Activated gamma-delta T cell treated with Interleukin-2 at 50 U/mL for 16 hours (primary cell): ENCODE results near the gene RERG.

Experiments used
- DNase-seq: peaks from one replicate; pipeline ENCODE4 v3.0.0-alpha.2; 2020

Gene RERG

DNA sequence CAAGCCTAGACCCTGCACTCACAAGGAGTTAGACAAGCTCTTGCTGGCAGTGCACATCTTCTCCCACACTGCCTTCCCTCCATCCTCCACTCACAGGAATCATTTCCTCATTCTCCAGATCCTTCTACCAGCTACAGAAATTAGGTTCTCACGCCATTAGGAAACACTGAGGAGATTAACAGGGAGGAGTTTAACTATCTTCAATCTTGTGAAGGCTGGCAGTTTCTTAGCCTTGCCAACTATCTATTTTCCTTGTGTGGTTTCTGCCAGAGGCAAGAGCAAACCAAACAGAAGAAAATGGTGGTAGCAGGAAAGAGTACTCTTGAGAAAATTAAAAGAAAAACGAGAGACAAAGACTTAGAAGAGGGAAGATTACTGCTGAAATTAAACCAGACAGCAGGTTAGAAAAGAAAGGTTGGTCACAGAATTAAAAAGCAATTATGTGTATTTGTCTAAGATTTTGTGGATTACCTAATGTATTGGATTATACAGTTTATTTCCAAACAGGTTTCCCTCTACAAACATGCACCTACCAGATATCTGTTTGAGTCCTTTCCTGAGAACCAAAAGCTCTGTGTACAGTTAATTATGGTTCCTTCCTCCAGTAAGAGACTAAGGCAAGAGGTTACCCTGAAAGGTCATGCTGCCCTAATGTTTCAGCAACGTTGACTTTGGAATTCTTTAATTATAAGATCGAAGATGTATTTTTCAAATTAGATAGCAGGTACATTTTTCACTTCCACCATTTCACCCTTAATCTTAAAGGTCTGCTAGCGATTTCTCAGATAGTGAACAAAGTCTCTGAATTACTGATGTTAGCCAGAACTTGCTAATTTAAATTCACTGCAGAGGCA, 5.0 kb downstream of the RERG start:
- no peak for DNase-seq

DNA sequence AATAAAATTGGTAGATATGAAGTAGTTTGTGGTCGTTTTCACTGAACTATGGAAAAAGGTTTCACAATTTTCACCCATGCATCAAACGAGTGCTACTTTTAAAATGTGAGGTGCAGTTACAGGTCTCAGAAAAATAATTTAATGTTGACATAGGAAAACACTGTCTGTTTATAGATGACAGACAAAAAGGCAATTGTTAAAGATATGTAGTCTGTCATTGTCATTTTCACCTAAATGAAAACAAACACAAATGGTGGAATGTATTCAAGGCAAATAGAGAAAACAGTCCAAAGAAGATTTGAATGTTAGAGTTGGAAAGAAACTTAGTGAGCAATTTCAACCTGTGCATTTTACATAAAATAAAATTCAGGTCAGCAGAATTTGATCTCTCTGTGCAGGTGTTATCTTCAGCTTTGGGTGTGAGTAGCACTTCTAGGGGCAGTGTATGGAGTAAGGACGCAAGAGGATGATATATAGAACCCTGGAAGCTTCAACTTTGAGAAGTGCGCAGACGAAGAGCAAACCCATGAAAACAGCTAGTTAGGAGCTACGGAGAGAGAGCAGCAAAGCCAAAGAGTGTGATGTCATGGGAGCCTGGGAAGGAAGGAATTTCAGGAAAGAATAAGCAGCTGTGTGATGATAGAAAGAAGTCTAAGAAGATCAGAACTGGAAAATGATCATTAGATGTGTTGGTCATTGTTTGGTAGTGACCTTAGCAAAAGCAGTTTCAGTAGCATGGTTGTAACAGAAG, 6.2 kb downstream of the RERG start:
- no peak for DNase-seq

DNA sequence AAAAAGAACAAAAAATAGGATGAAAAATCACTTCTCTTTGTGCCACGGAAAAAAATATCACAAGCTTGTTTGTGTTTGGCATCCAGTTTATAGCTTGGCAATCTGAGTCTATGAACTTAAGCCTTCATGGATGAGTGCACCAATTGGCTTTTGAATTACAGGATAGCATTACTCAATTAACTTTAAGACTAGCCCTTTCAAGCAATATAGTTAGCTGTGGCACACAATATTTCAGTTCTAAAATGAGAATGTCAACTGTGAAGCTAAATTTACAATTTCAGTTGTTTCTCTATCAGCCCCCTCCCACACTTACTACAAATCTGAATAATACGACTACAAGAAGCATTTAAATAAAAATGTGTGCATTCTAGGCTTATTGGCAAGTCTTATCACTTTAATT, 8.3 kb downstream of the RERG start:
- DNase-seq: no peak

DNA sequence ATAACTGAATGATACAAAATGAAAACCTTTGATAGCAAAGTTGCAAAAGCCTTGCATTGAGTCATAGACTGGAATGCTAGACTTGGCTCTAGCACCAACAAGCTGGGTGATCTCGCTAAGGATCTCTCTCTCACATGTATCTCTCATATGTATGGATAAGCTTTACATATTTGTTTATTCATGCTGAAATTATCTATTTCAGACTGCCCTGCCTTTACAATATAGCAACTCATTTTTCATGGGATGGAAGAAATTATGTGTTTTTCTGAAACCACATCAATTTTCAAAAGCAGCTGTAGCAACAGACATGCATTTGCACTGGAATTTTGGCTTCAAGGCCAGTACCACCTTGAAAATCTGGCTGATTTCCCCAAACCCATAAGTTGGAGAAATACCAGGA, 11.4 kb downstream of the RERG start:
- DNase-seq: no peak

DNA sequence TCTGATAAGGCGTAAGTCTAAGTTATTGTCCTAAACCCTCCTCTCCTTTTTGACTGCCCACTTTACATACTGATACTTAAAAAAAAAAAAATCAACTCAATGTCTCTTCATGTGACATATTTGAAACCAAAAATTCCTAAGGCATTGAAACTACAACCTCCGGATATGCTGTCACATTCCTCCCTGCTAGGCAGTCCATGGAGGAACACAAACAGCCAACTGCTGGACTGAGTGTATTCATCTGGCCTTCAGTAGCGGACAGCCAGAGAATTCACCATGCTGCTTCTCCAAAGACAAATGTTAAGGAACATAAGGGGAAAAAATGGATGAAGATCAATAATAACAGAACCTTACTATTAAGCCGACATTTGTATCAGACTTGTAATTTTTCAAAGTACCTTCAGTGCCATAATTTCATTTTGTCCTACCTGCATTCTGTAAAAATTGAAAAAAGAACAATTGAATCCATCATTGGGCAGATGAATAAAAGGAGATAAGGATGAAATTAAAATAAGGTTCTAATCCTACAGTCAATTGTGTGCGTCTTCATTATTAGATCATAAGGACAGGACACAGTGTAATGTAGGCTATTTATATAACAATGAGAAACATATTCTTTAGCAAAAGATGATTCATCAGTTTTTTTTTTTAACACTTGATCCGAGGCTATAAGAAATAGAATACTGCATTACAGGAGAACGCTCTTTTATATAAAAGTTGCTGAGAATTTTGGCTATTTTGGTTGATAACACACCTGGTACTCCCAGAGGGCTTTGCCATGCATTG, 12.2 kb downstream of the RERG start:
- DNase-seq: no peak

DNA sequence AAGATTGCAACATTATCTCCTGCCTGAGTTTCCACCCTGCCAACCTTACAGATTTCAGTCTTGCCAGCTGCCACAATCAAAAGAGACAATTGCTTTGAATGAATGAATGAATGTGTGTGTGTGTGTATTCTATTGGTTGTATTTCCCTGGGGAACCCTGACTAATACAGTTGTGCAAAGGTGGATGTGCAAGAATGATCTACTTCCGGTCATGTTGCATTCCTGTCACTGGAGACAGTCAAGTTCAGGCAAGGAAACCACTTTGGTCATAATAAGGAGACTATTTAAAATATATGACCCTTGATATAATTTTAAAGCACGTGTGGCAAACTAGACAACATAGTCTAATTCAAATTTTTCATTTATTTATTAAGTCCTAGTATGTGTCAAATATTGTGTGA, 13.1 kb downstream of the RERG start:
- no peak for DNase-seq

DNA sequence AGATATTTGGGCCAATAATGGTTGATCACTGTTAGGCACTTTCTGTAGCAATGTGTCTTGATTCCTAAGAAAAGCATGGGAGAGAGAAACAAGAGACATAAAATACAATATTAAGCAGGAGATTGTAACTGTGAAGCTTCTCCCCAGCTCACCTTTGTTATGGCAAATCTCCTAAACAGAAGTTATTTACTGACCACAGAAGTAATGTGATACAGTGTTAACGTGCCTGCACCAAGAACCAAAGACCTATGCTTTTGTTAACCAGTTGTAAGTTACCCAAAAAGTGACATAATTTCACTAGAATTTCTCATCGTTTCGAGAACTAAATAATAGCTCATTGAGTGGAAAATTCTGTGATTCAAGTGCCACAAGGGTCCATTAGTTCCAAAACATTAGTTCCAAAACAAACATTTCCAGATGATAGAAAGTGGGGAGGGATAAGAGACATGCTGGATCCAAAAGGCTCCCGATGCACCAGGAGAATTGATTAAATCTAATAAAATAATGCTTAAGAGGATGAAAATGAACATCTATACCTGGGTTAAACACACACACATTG, 14.3 kb downstream of the RERG start:
- DNase-seq: no peak

DNA sequence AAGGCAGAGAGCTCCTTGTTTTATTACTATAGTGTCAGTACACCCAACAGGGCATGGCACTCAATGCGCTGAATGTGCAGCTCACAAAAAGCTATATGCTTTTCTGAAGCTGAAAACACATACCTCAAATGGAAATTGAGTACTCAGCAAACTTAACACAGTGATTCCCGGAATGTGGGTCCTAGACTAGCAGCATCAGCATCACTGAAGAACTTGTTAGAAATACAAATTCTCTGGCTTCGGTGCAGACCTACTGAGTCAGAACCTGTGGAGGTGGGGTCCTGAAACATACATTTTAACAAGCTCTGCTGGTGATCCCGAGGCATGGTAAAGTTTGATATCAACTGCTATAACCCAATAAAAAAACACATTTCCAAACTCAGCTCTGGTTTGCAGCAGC, 14.9 kb downstream of the RERG start:
- no peak for DNase-seq

DNA sequence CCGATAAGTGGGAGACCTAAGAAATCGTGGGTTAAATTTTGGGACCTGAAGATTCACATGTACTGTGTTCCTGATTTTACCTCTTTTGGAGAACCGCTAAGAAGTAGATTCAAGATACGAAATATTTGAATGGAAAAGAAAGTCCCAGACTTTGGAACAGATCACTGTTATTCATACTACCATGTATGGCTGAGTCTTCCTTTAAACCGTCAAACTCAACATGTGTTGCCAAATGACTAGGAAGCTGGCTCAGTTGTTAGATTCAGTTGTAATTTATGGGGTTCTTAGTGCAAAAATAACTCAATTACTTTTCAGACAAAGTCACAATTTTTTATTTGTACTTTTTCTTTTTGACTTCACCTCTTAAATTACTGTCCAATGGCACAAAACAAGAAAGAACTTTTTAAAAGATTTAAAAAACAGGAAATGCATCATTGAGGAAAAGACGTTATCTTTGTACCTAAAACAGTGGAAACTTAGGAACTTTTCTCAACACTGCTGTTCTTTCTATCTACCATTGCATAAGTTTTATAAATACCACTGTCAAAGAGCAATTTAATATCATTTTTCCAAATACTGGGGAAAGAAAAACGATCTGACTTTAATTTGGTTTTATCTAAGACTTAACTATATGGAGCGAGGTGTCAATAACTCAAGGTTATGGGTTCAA, 15.7 kb downstream of the RERG start:
- DNase-seq: no peak

DNA sequence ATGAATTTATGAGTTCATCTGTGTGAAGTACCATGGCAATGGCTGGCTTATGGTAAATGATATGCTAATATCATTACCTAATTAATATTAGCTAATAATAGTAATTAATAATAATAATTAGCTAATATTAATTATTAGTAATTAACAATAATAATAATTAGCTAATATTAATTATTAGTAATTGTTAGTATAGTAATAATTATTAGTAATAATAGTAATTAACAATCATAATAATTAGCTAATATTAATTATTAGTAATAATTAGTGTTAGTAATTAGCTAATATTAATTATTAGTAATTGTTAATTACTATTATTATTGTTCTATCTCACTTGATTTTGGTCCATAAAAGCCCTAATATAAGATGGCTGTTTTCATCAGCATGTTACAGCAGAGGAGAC, 19.8 kb downstream of the RERG start:
- no peak for DNase-seq

DNA sequence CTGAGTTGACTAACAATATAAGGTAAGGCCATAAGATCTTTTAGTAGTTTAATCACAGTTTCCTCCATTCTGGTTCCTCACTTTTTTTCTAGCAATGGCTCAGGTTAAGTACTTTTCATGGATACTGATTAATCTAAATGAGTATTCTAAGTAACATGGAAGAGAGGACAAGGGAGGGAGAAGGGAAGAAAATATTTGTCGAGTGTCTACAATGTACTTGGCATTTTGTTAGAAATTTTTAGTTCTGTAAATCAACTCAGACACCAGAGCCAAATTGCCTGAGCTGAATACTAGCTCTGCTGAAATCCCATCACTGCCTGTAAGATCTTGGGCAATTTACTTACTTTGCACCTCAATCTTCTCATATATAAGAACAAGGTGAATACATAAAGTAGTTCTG, 20.2 kb downstream of the RERG start:
- no peak for DNase-seq

DNA sequence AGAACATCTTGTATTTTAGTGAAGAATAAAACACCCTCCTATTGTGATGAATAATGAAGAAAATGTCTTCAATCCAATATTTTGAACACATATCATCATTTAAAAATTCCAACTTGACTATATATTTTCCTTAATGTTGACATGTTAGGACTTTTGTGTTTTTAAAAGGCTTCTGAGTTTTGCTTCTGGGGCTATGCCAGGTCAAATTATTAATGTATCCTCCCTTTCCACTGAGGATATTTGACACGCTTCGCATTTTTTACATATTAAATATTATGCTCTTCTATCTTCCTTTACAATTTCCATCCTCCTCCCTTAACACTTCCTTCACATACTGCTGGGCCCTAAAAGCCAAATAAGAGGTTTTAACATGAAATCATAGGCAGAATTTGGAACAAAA, 20.6 kb downstream of the RERG start:
- no peak for DNase-seq

DNA sequence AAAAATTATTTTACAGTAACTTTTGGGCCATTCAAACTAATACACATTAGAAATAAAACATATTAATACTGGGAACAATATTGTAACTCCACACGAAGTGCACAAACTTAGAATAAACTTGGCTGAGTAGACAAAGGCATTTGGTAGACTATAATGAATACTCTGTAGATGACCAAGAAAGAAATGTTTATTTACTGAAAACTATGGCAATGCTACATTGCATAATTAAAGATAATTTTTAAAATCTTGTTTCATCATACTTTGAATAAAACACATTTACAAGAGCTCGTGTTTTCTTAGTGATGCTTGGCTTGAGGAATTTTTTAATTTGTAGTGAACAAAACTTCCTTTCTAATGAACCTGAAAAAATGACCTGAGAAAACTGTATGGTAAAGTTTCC, 21.3 kb downstream of the RERG start:
- no peak for DNase-seq

DNA sequence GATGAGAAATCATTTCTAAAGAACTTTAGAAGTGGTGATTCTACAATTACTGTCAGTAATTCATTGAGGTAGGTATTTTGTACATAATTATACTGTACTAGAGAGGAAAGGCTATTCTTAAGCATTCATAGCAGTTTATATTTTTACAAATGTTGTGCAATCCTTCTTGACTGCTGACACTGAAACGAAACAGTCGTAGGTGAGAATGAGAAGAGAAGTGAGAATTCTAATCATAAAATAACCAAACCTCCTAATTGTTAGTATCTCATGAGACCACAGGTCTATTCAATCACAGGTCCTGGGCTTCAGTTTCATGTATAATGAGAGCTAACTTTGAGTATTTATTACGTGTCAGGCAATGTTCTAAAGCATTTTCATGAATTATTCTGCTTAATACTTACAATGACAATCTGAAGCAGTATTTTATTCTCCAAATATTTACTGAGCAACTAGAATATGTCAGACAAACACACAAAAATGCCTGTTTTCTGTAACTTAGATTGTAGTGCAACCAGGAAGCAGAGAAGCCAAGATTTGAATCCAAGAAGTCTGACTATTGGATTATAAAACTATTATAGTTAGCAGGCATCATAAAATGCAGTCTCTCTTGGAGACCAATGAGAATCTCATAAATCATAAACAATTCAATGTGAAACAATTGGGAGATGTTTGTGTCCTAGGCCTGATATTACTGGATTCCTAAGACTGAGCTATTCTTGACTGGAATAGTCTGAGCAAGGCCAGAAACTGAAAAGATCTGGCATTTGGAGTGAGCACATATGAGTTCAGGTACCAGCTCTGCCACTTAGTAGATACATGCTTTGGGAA, 24.3 kb downstream of the RERG start:
- DNase-seq: no peak

DNA sequence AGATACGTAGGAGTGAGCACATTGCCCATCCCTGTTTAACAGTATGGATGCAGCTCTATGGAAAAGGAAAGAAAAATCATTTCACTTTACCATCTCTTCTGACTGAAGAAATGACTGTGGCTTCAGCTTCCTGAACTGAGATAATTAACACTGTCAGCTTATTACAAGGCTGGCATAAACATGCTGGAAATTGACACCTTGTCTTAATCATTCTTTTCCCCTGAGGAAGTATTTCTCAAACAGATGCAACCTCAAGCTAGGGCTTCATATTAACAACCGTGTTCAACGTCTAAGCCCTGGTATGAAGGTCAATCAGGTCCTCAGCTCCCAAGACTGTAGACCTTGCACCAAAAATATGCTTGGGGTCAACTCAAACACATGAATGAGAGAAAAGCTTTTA, 25.0 kb downstream of the RERG start:
- no peak for DNase-seq

DNA sequence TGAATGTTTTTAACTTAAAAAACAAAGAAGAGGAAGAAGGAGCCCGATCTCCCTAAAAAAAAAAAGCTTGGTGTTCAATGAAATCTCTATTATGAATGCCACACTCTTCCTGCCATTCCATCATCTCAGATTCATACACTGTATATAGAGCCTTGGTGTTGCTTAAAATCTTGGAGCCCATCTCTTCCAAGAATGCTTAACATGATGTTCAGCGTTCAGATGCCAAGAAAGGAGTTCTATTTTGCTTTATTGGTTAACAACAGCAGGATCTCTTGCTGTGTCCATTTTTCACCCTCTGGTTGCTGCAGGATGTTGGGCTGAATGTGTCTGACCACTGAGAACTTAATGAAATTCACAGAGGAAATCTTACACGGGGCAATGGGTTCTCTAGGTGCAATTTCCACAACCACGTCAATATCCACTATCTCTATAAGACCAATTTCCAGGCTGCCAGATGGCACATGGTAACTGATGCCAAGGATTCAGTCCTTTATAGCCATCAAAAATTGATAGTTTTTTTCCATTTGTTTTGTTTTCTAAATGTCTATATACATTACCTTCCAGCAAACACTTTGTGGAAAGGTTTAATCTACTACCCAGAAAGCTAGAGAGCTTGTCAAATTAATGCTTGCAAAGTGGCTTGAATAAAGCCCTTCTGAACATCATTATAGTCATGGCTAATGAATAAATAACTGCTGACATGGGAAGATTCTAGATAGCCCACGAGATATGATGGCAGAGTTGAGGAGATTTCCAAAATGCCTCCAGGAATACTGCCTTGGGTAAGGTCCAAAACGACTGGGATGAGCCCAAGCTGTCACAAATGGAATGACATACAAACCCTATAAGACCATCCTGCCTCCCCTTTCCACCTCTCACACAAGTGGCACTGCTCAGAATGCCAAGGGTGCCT, 26.5 kb downstream of the RERG start:
- no peak for DNase-seq

DNA sequence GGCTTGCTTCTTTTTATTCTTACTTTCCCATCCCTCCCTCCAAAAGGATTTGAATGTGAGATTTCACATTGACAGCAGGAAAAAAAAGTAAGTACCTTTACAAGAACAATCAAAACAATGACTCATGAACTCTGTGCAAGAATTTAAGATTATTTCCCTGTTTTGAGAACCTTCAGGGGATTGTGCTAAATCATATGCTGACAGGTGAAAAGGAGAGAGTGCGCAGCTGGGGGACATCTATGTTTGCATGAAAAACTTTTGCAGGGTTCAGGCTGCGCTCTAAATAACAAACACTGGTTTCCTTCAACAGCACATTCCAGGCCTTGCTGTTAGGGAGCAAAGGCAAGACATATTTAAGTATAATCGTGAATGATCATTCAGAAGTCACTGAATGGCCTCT, 27.3 kb downstream of the RERG start:
- DNase-seq: no peak

DNA sequence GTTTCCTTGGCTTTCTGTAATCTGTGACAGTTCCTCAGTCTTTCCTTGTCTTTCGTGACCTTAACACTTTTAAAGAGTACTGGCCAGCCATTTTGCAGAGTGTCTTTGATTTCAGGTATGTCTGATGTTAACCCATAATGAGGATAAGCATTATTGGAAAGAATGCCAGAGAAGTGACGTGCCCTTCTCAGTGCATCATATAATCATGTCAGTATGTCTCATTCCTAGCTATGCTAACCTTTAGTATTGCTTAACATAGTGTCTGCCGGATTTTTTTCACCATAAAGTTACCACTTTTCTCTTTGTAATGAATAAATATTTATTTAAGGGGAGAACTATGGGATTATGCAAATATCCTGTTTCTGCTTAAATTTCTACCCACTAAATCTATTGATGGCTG, 28.5 kb downstream of the RERG start:
- DNase-seq: no peak

DNA sequence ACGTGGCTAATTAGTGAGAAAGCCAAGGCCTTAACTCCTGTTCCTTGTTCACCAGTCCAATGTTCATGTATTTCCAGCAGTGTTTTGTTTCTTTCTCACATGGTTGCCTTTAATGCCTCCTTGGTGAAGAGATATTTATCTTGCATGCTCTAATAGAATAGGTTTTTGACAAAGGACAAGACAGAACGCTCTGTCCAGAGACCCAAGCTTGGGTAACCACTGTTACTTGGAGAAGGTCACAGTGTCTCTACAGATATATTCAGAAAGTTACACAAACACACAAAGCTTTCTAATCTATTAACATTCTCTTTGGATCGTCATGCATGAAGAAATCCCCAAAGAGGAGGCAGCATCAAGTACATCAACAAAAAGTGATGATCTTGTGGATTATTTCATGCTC, 33.1 kb downstream of the RERG start:
- no peak for DNase-seq

DNA sequence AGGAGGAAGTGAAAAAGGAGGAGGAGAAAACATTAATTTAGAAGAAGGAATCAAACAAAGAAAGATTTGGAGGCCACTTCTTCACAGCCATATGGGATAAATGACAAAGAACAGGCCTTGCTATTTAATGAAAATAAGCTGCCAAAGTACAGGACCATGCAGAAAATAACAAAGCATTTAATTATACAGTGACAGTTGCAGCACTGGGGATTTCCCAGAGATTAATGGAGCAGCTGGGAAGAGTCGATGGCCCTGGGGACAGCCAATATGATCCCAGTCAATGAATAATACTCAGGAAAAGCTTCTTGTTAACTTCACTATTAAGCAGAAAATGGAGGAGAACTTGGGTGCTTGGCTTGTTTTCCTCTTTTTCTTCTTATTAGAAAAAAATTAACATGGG, 34.6 kb downstream of the RERG start:
- no peak for DNase-seq

DNA sequence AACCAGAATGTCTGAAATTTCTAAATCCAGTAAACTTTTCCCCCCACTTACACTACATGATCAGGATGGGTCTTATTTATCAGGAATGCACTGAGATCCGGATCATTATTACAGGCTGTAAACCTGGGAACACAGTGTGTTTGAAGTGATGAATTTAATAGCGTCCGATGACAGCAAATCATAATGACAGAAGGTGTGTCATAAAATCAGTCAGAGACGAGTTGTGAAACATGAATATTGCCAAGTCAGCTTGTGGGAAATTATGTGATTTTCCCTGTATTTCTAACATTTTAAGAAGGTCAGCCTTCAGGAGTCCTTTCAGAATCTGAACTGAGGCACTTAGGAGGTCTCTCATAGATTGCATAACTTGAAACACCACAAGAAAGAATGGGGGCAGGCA, 36.7 kb downstream of the RERG start:
- no peak for DNase-seq
